Sigmoid colon (tissue), 3 donors: Measurements from ENCODE around the gene KCNH8.

Experiments
- CTCF ChIP-seq, 4 experiments: fragments of 450-650 bp in 3 of 4; fragments of 200-600 bp in 1 of 4; IDR thresholded peaks; one replicate each; pipeline ENCODE4 v1.5.1; 2016 to 2019; ENCODE audit warnings: antibody characterized with exemption in 4 of 4, mild to moderate bottlenecking in 3 of 4, moderate library complexity in 2 of 4
- POLR2A ChIP-seq, 2 donors: fragments of 450-650 bp; IDR thresholded peaks; one replicate each; pipeline ENCODE4 v1.6.1; 2016; ENCODE audit warnings: antibody characterized with exemption in 2 of 2, mild to moderate bottlenecking in 2 of 2, moderate library complexity in 2 of 2

- TF ChIP-seq CTCF (IDR thresholded peaks at IDR 0.05): no peak
- TF ChIP-seq POLR2A (IDR thresholded peaks at IDR 0.05): no peak
Measured at GRCh38 chr3:19270481-19270880, 122.2 kb downstream of the KCNH8 start.
